HepG2 (cell line): ENCODE results near the gene RSKR. TPM values are rescaled to one million over a fixed set of nuclear protein-coding genes. Genes with fewer than 3 reads are reported as not detected.

ENCODE experiments used
- FOXK2 ChIP-seq: fragments of 450-650 bp; IDR thresholded peaks from 2 replicates; pipeline ENCODE4 v1.6.1; 2016
- KAT2B ChIP-seq: fragments of 150-350 bp; IDR thresholded peaks from 2 replicates; pipeline ENCODE4 v1.6.1; 2014; ENCODE audit warnings: low read depth, low read length, borderline replicate concordance
- KLF9 ChIP-seq: IDR thresholded peaks from 2 replicates; pipeline ENCODE4 v1.6.1; 2016; ENCODE audit warnings: low read depth
- PHB2 ChIP-seq: fragments of 450-650 bp; IDR thresholded peaks from 2 replicates; pipeline ENCODE4 v1.6.1; 2018; ENCODE audit not compliant: partially characterized antibody
- RFX3 ChIP-seq: IDR thresholded peaks from 2 replicates; pipeline ENCODE4 v1.6.1; 2016; ENCODE audit warnings: missing biosample characterization, missing genetic modification reagents
- SMYD3 ChIP-seq: sonication (generic); formaldehyde crosslinking; IDR thresholded peaks from 2 replicates; pipeline ENCODE4 v1.8.1; 2023; ENCODE audit warnings: mild to moderate bottlenecking, missing genetic modification reagents
- TBL1XR1 ChIP-seq: fragments of 150-350 bp; IDR thresholded peaks from 2 replicates; pipeline ENCODE4 v1.6.1; 2014; ENCODE audit warnings: borderline replicate concordance, low read length; ENCODE audit not compliant: partially characterized antibody
- TCF12 ChIP-seq, 2 experiments: fragments of 450-650 bp in 1 of 2; sonication (generic) in 1 of 2; formaldehyde crosslinking in 1 of 2; IDR thresholded peaks; 2 replicates each; pipeline versions ENCODE4 v1.6.1 to v1.8.0; 2017 to 2022; ENCODE audit warnings: antibody characterized with exemption in 1 of 2, mild to moderate bottlenecking in 1 of 2, missing genetic modification reagents in 1 of 2, moderate library complexity in 1 of 2
- ZBTB3 ChIP-seq: sonication (generic); formaldehyde crosslinking; IDR thresholded peaks from 2 replicates; pipeline ENCODE4 v1.4.0; 2020; ENCODE audit warnings: low read depth, mild to moderate bottlenecking, moderate library complexity, missing genetic modification reagents, borderline replicate concordance
- ZNF3 ChIP-seq: IDR thresholded peaks from 2 replicates; pipeline ENCODE4 v1.7.0; 2017; ENCODE audit warnings: inconsistent platforms
- ZNF441 ChIP-seq: sonication (generic); formaldehyde crosslinking; IDR thresholded peaks from 2 replicates; pipeline ENCODE4 v1.7.0; 2021; ENCODE audit warnings: missing genetic modification reagents, borderline replicate concordance
- ZNF577 ChIP-seq: sonication (generic); formaldehyde crosslinking; IDR thresholded peaks from 2 replicates; pipeline ENCODE4 v1.4.0; 2020; ENCODE audit warnings: mild to moderate bottlenecking, low read depth, missing genetic modification reagents, borderline replicate concordance
- ZNF607 ChIP-seq: sonication (generic); formaldehyde crosslinking; IDR thresholded peaks from 2 replicates; pipeline ENCODE4 v1.5.1; 2020; ENCODE audit warnings: missing genetic modification reagents, mild to moderate bottlenecking, borderline replicate concordance
- ZNF747 ChIP-seq: sonication (generic); formaldehyde crosslinking; IDR thresholded peaks from 2 replicates; pipeline ENCODE4 v1.8.1; 2023; ENCODE audit warnings: missing genetic modification reagents, mild to moderate bottlenecking, borderline replicate concordance
- polyA plus RNA-seq, 8 experiments: library from polyadenylated mRNA; depleted of rRNA in 3 of 8; stranded (reverse) in 7 of 8; unstranded in 1 of 8; fragments of >200 nt; fragmentation: Illumina TruSeq in 4 of 8; extraction: Trizol in 4 of 8; gene quantifications; 2 replicates each; pipeline versions ENCODE4 v1.2.1 to v1.2.3, GENCODE V29; 2011 to 2016; ENCODE audit warnings: low read depth in 4 of 8, missing spikeins in 1 of 8, mixed read lengths in 1 of 8; ENCODE audit not compliant: insufficient read depth in 1 of 8
- total RNA-seq, 5 experiments: library from RNA; depleted of rRNA; stranded (reverse); fragments of >200 nt; fragmentation: Illumina TruSeq; extraction: Trizol; gene quantifications; 2 replicates each; pipeline ENCODE4 v1.2.3, GENCODE V29; 2016; ENCODE audit warnings: low read depth in 1 of 5
- TF ChIP-seq, protein P1 (sequence below): sonication (generic); formaldehyde crosslinking; IDR thresholded peaks from 2 replicates; pipeline ENCODE4 v1.4.0; 2020; ENCODE audit warnings: mild to moderate bottlenecking, missing genetic modification reagents
- TF ChIP-seq, protein P2 (sequence below): sonication (generic); formaldehyde crosslinking; IDR thresholded peaks from 2 replicates; pipeline ENCODE4 v1.4.0; 2020; ENCODE audit warnings: mild to moderate bottlenecking, missing genetic modification reagents, borderline replicate concordance
- TF ChIP-seq, protein P3 (sequence below): sonication (generic); formaldehyde crosslinking; IDR thresholded peaks from 2 replicates; pipeline ENCODE4 v1.5.1; 2020; ENCODE audit warnings: mild to moderate bottlenecking, missing genetic modification reagents, borderline replicate concordance

The RSKR gene
- total and polyA plus RNA-seq, 2 of the 13 experiments (the other 11 are each of a cell fraction or from before 2014, with no cell fraction given), result 5.0 to 10.4 TPM

DNA sequence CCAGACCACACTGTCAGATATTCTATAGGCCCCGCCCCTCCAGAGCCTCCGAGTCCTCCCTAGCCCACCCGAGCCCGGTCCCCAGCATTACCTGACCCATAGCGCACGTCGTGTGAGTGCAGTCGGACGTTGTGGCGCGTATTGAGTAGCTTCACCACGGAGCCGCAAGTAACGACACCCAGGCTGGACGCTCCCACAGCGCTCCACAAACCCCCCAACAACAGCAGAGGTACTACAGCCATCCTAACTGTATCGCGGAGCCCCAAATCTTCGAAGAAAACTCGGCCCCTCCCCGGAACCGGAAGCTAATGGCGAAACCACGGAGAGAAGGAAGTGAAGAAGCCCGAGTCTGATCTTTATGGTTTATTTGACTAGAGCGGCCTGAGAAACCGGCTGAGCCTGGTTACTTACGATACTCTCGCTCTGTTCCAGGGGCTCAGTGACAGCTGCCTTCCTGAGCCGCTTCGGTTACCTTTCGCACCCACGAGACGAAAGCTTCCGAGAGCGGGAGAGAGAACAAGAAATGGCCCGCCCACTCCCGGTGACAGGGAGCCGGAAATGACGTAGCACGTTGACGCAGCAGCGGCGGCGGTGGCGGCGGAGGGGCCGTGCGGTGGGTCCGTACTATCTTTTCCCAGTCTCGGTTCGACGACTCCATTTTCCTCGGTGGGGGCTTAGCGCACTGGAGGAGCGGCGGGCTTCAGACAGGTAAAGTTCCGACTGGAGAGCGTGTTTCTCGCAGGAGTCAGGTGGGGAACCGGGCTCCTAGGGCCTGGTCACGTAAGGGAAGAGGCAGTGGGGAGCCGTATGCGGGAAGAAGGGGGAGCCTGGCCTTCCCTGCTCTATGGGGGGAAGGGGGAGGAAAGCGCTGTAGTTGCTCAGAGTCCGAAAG lies 47.9 kb upstream of the RSKR start, which contains the start of the genes SDF2 and SUPT6H (continued):
- TF ChIP-seq, protein P1, sequence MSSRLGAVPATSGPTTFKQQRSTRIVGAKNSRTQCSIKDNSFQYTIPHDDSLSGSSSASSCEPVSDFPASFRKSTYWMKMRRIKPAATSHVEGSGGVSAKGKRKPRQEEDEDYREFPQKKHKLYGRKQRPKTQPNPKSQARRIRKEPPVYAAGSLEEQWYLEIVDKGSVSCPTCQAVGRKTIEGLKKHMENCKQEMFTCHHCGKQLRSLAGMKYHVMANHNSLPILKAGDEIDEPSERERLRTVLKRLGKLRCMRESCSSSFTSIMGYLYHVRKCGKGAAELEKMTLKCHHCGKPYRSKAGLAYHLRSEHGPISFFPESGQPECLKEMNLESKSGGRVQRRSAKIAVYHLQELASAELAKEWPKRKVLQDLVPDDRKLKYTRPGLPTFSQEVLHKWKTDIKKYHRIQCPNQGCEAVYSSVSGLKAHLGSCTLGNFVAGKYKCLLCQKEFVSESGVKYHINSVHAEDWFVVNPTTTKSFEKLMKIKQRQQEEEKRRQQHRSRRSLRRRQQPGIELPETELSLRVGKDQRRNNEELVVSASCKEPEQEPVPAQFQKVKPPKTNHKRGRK (CRISPR knock-in tag), result no peak
- TF ChIP-seq FOXK2, result no peak
- TF ChIP-seq ZNF3 (CRISPR knock-in tag), result no peak
- no peak for TF ChIP-seq ZNF747 (CRISPR knock-in tag)
- no peak for TF ChIP-seq KAT2B
- no peak for TF ChIP-seq PHB2
- no peak for TF ChIP-seq ZNF577 (CRISPR knock-in tag)
- no peak for TF ChIP-seq ZNF441 (CRISPR knock-in tag)
- TF ChIP-seq TBL1XR1, result no peak
- TF ChIP-seq RFX3 (CRISPR knock-in tag), result no peak
- TF ChIP-seq, protein P2, sequence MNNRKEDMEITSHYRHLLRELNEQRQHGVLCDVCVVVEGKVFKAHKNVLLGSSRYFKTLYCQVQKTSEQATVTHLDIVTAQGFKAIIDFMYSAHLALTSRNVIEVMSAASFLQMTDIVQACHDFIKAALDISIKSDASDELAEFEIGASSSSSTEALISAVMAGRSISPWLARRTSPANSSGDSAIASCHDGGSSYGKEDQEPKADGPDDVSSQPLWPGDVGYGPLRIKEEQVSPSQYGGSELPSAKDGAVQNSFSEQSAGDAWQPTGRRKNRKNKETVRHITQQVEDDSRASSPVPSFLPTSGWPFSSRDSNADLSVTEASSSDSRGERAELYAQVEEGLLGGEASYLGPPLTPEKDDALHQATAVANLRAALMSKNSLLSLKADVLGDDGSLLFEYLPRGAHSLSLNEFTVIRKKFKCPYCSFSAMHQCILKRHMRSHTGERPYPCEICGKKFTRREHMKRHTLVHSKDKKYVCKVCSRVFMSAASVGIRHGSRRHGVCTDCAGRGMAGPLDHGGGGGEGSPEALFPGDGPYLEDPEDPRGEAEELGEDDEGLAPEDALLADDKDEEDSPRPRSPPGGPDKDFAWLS, result no peak
- TF ChIP-seq, protein P3, sequence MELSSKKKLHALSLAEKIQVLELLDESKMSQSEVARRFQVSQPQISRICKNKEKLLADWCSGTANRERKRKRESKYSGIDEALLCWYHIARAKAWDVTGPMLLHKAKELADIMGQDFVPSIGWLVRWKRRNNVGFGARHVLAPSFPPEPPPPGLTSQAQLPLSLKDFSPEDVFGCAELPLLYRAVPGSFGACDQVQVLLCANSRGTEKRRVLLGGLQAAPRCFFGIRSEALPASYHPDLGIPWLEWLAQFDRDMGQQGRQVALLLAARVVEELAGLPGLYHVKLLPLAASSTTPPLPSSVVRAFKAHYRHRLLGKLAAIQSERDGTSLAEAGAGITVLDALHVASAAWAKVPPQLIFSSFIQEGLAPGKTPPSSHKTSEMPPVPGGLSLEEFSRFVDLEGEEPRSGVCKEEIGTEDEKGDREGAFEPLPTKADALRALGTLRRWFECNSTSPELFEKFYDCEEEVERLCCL (CRISPR knock-in tag), result no peak
- TF ChIP-seq KLF9 (CRISPR knock-in tag), result peak; percentile 72; the same call in 1 of the 2 replicates
- peak; percentile 51; the same call in 1 of the 2 replicates for TF ChIP-seq ZBTB3 (CRISPR knock-in tag)
- TF ChIP-seq TCF12 (IDR thresholded peaks at IDR 0.05), result no peak
- no peak for TF ChIP-seq TCF12 (CRISPR knock-in tag; IDR thresholded peaks at IDR 0.05)
- no peak; the same call in 1 of the 2 replicates for TF ChIP-seq ZNF607 (CRISPR knock-in tag)
- no peak for TF ChIP-seq SMYD3 (CRISPR knock-in tag)
